Uterus (tissue), 2 donors: ENCODE data around the gene SIGLEC10.
"Not testable (repeated sequence)": the region's sequence is repeated elsewhere in the genome, so short reads cannot be mapped to it uniquely, and the experiment has no call there.

Source experiments
- CTCF ChIP-seq, 4 experiments: fragments of 200-600 bp in 2 of 4; fragments of 450-650 bp in 2 of 4; sonication (generic) in 2 of 4; IDR thresholded peaks; one replicate each; pipeline ENCODE4 v1.5.1; 2016 to 2019; ENCODE audit warnings: antibody characterized with exemption in 4 of 4, mild to moderate bottlenecking in 2 of 4, moderate library complexity in 1 of 4
- POLR2A ChIP-seq, 2 donors: fragments of 450-650 bp; IDR thresholded peaks; one replicate each; pipeline ENCODE4 v1.6.1; 2016; ENCODE audit warnings: antibody characterized with exemption in 2 of 2, mild to moderate bottlenecking in 1 of 2, moderate library complexity in 1 of 2

DNA sequence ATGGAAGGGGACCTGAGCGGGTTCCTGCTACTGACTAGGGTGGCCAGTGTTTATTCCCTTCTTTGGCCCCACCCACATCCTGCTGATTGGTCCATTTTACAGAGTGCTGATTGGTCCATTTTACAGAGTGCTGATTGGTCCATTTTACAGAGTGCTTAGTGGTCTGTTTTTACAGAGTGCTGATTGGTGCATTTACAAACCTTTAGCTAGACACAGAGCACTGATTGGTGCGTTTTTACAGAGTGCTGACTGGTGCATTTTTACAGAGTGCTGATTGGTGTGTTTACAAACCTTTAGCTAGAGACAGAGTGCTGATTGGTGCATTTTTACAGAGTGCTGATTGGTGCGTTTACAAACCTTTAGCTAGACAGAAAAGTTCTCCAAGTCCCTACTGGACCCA, 30.1 kb upstream of the SIGLEC10 start:
- TF ChIP-seq POLR2A, CTCF (IDR thresholded peaks at IDR 0.05): not testable (repeated sequence)
